ENCODE measurements around the gene FCER2.

FCER2 gene

GRCh38 chr19:7732045-7732444, 30.1 kb upstream of the FCER2 start, which contains the start of gene CLEC4G:
TSS of gene CLEC4G (minus strand) at chr19:7732110. CDS start at chr19:7732102, 8 bp downstream.
- no peak for DNase-seq

- no peak for DNase-seq
These were observed 29.7 kb upstream of the FCER2 start for GRCh38 chr19:7731615-7732014.

GRCh38 chr19:7731218-7731595, 29.3 kb upstream of the FCER2 start:
- no peak for DNase-seq

- DNase-seq: no peak
These were observed 28.6 kb upstream of the FCER2 start for GRCh38 chr19:7730286-7731217.

GRCh38 chr19:7729831-7730285, 27.9 kb upstream of the FCER2 start:
- DNase-seq: no peak

- no peak for DNase-seq
These were observed 27.3 kb upstream of the FCER2 start for GRCh38 chr19:7729211-7729610.

- no peak for DNase-seq
These were observed 23.9 kb upstream of the FCER2 start for GRCh38 chr19:7725791-7726190.

- DNase-seq: no peak
These were observed 20.3 kb upstream of the FCER2 start for GRCh38 chr19:7722231-7722651.

GRCh38 chr19:7720351-7720750, 18.4 kb upstream of the FCER2 start:
- DNase-seq: no peak

- DNase-seq: no peak
These were observed 16.7 kb upstream of the FCER2 start for GRCh38 chr19:7718668-7719067.

- no peak for DNase-seq
These were observed 14.8 kb upstream of the FCER2 start for GRCh38 chr19:7716762-7717161.

- DNase-seq: no peak
These were observed 13.7 kb upstream of the FCER2 start for GRCh38 chr19:7715671-7716070.

GRCh38 chr19:7710616-7711015, 8.7 kb upstream of the FCER2 start:
- DNase-seq: no peak

- no peak for DNase-seq
These were observed 8.1 kb upstream of the FCER2 start for GRCh38 chr19:7709932-7710460.

GRCh38 chr19:7706955-7707456, 5.1 kb upstream of the FCER2 start:
- no peak for DNase-seq

GRCh38 chr19:7706188-7706954, 4.4 kb upstream of the FCER2 start:
- no peak for DNase-seq

GRCh38 chr19:7705387-7706187, 3.7 kb upstream of the FCER2 start:
- no peak for DNase-seq

- DNase-seq: no peak
These were observed 2.5 kb upstream of the FCER2 start for GRCh38 chr19:7704280-7705060.

GRCh38 chr19:7703332-7703731, 1.4 kb upstream of the FCER2 start:
- no peak for DNase-seq

- DNase-seq: no peak
These were observed 780 bp downstream of the FCER2 start for GRCh38 chr19:7701049-7701653.

All from amniotic stem cell (primary cell).